Cerebellar nuclear complex (tissue), 1 donor: ENCODE measurements around the gene SCAMP2.

ENCODE experiments used
- DNase-seq, 2 experiments: peaks; one replicate each; lab custom pipeline; 2025; lab: John Stamatoyannopoulos, UW

Gene SCAMP2

GRCh38 chr15:74858369-74858740 lies 14.8 kb downstream of the SCAMP2 start:
- DNase-seq, result no peak

GRCh38 chr15:74857671-74858368 lies 15.3 kb downstream of the SCAMP2 start:
- no peak for DNase-seq

- DNase-seq, result no peak
These were observed 16.0 kb downstream of the SCAMP2 start for GRCh38 chr15:74857082-74857655.

GRCh38 chr15:74856537-74856936 lies 16.6 kb downstream of the SCAMP2 start:
- no peak for DNase-seq

GRCh38 chr15:74855857-74856256 lies 17.3 kb downstream of the SCAMP2 start:
- DNase-seq, result no peak

GRCh38 chr15:74854453-74855022 lies 18.6 kb downstream of the SCAMP2 start:
- no peak for DNase-seq

- no peak for DNase-seq
These were observed 21.2 kb downstream of the SCAMP2 start for GRCh38 chr15:74851960-74852359.

- DNase-seq, result no peak
These were observed 22.8 kb downstream of the SCAMP2 start for GRCh38 chr15:74850393-74850792.

GRCh38 chr15:74847432-74847831 lies 25.7 kb downstream of the SCAMP2 start:
- no peak for DNase-seq

- DNase-seq, result no peak
These were observed 27.6 kb downstream of the SCAMP2 start for GRCh38 chr15:74845581-74845980.

GRCh38 chr15:74845208-74845568 lies 28.0 kb downstream of the SCAMP2 start:
- no peak for DNase-seq

GRCh38 chr15:74844319-74845207 lies 28.6 kb downstream of the SCAMP2 start:
- no peak for DNase-seq

- DNase-seq, result no peak
These were observed 29.3 kb downstream of the SCAMP2 start for GRCh38 chr15:74843891-74844299.

GRCh38 chr15:74843445-74843828 lies 29.7 kb downstream of the SCAMP2 start:
- no peak for DNase-seq

GRCh38 chr15:74842581-74843444 lies 30.4 kb downstream of the SCAMP2 start, which contains the start of gene ULK3:
TSS of gene ULK3 (minus strand) at chr15:74843156. CDS start at chr15:74843105, 51 bp downstream.
- peak; percentile 10 to 53 for DNase-seq

- no peak for DNase-seq
These were observed 31.2 kb downstream of the SCAMP2 start for GRCh38 chr15:74841891-74842373.

GRCh38 chr15:74840851-74841775 lies 32.1 kb downstream of the SCAMP2 start:
- DNase-seq, result no peak

- no peak for DNase-seq
These were observed 33.4 kb downstream of the SCAMP2 start for GRCh38 chr15:74839526-74840395.
